Measurements from ENCODE around the gene CIDEB. TPM values are rescaled to one million over a fixed set of nuclear protein-coding genes. Genes with fewer than 3 reads are reported as not detected.
A peak's percentile ranks its signal among the peaks of the same experiment; 100 is the strongest.

Gene CIDEB
- polyA plus RNA-seq, 1 experiment = 0.48 TPM

DNA sequence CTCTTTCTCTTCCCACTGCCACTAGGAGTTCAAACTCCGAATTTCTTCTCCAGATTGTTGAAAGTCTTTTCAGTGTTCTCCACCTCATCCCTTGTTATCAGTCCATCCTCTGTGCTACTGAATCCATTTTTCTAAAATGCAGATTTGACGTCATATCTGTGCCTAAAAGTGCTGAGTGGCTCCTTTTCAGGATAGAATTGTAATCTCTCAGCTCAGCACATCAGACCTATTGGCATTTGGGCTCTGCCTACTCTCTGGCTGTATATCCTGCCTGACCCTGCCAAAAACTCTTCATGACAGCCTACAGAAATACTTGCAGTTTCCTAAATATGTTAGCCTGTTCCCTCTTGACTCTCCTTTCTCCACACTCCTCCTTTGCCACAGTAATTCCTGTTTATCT, 35.3 kb downstream of the CIDEB start:
- DNase-seq (ENCODE audit: low read depth, low spot score) = no peak
- Histone ChIP-seq H3K4me3 (ENCODE audit: low read depth, low read length) (no peak overlapping the region), H3K27ac (ENCODE audit: low read depth, low read length) (no peak overlapping the region), H3K27me3 (ENCODE audit: control insufficient read depth, insufficient read depth, low read length) (no peaks in the 10 kb centered on the region), H3K9me3 (ENCODE audit: control insufficient read depth, insufficient read depth, low read length) (no peaks in the 10 kb centered on the region)
- CTCF ChIA-PET = interaction anchor here (0.6 to 3.0 kb wide), 6 partner anchors 15 to 159 kb away, joined by 3 to 19 read pairs (median 8); partner anchors contain the start of gene TINF2
- TF ChIP-seq, protein P1, sequence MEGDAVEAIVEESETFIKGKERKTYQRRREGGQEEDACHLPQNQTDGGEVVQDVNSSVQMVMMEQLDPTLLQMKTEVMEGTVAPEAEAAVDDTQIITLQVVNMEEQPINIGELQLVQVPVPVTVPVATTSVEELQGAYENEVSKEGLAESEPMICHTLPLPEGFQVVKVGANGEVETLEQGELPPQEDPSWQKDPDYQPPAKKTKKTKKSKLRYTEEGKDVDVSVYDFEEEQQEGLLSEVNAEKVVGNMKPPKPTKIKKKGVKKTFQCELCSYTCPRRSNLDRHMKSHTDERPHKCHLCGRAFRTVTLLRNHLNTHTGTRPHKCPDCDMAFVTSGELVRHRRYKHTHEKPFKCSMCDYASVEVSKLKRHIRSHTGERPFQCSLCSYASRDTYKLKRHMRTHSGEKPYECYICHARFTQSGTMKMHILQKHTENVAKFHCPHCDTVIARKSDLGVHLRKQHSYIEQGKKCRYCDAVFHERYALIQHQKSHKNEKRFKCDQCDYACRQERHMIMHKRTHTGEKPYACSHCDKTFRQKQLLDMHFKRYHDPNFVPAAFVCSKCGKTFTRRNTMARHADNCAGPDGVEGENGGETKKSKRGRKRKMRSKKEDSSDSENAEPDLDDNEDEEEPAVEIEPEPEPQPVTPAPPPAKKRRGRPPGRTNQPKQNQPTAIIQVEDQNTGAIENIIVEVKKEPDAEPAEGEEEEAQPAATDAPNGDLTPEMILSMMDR (IDR thresholded peaks at IDR 0.05; ENCODE audit: low read depth, low read length) = no peak
- POLR2A ChIA-PET = interaction anchor here (1.0 kb wide), 1 partner anchor 77 kb away, joined by 3 read pairs; the partner anchor contains the start of gene TM9SF1

DNA sequence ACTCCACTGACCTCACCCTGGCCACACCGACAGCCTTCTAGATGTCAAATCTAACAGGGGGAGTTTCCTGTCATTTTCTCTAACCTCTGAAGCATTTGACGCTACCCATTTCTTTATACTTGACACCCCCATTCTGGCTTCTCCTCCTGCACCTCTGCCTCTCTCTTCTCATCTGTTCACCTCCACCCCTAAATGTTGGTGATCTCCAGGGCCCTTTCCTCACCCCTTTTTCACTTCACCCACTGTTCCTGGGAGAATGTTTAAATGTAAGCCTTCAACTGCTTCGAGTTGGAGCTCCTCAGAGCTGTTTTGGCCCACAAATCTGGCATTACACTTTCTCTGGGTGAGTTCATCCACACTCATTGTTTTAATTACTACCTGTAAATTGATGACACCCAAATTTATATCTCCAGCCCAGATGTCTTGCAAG, 35.9 kb downstream of the CIDEB start:
- Histone ChIP-seq H3K27ac (ENCODE audit: low read depth, low read length) (no peak overlapping the region), H3K4me3 (ENCODE audit: low read depth, low read length) (peak overlapping the region; percentile 88), H3K9me3 (ENCODE audit: control insufficient read depth, insufficient read depth, low read length) (no peaks in the 10 kb centered on the region), H3K27me3 (ENCODE audit: control insufficient read depth, insufficient read depth, low read length) (no peaks in the 10 kb centered on the region)
- ChIA-PET POLR2A (interaction anchor here (0.5 to 3.6 kb wide), 11 partner anchors 12 to 1269 kb away, joined by 3 to 50 read pairs (median 4); partner anchors contain the start of genes CHMP4A, CIDEB, DHRS1 and MDP1), CTCF (interaction anchor here (0.6 to 3.0 kb wide), 10 partner anchors 9 to 164 kb away, joined by 3 to 19 read pairs (median 4); partner anchors contain the start of genes CIDEB and TINF2)
- TF ChIP-seq, protein P1 (IDR thresholded peaks at IDR 0.05; ENCODE audit: low read depth, low read length) = no peak
- DNase-seq (ENCODE audit: low read depth, low spot score) = no peak

DNA sequence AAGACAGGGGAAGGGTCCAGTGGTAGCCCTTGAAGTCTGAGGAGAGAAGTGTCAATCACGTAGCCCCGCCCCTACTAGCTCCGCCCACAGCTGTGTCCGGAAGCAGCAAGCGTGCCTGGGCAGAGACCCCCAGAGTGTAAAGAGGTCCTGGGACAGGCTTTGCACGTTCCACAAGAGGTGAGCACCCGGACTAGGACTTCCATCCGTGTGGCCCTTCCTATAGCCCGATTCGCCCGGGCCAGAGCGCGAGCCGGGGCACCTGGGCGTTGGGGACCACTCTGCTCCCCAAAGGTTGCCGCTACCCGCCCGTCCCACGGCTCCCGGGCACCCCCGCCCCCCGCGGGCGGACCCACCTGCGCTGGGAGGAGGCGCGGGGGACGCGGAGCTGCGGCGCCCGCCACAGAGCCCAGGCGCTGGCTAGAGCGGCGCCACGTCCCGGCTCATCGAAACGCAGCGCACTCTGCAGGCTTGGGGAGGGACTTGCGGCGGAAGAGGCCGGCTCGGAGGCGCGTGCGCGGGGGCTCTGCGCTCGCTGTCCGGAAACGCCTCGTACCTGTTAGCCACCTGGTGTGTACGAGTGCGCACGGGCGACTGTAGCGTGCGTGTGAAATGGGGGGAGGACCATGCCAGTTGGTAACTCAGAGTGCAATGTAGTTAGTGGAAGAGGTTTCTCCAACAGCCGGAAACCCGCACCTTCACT, 36.5 kb downstream of the CIDEB start, which contains the start of gene RABGGTA:
TSS of gene RABGGTA (minus strand) at position 464 of the 700 bp plus-strand sequence. CDS start 482 bp downstream, outside the sequence.
- Histone ChIP-seq H3K4me3 (ENCODE audit: low read depth, low read length) (peak within 1 kb of the TSS; percentile 88), H3K27ac (ENCODE audit: low read depth, low read length) (peak within 1 kb of the TSS; percentile 87), H3K9me3 (ENCODE audit: control insufficient read depth, insufficient read depth, low read length) (no peaks in the 10 kb centered on the region), H3K27me3 (ENCODE audit: control insufficient read depth, insufficient read depth, low read length) (no peaks in the 10 kb centered on the region)
- POLR2A ChIA-PET = interaction anchor here (0.5 to 3.6 kb wide), 15 partner anchors 10 to 1269 kb away, joined by 3 to 50 read pairs (median 4); partner anchors contain the start of genes CHMP4A, CIDEB, DCAF11 and DHRS1
- TF ChIP-seq, protein P1 (IDR thresholded peaks at IDR 0.05; ENCODE audit: low read depth, low read length) = peak; percentile 67
- DNase-seq (ENCODE audit: low read depth, low spot score) = peak; percentile 66
- CTCF ChIA-PET = interaction anchor here (0.6 to 3.0 kb wide), 10 partner anchors 9 to 165 kb away, joined by 3 to 19 read pairs (median 4); partner anchors contain the start of genes CIDEB and TINF2

DNA sequence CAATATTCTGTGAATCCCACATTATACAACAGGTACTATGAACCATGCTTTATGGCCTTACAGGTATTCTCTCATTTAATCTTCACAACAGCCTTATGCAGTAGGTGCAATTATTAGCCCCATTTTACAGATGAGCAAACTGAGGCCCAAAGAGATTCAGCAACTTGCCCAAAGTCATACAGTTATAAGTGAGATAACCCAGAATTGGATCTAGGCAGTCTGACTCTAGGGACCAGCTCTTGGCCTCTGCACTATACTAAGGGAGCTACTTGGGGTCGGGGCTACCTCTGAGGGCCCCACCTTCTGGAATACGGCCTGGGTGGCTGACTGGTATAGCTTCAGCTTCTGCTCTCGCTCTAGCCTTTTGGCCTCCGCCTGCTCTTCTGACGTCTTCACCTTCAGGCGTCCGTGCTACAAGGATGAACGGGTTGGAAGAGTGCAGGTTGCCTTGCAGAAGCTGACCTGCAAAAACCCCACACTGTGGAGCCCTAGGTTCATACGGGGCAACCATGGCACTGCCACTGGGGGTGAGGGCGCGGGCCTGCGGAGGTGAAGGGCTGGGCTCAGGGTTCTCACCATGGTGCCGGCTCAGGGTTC, 37.1 kb downstream of the CIDEB start:
- Histone ChIP-seq H3K9me3 (ENCODE audit: control insufficient read depth, insufficient read depth, low read length) (no peaks in the 10 kb centered on the region), H3K27me3 (ENCODE audit: control insufficient read depth, insufficient read depth, low read length) (no peaks in the 10 kb centered on the region), H3K27ac (ENCODE audit: low read depth, low read length) (peak overlapping the region; percentile 87), H3K4me3 (ENCODE audit: low read depth, low read length) (peak overlapping the region; percentile 88)
- CTCF ChIA-PET = interaction anchor here (0.6 to 3.0 kb wide), 5 partner anchors 27 to 66 kb away, joined by 3 to 19 read pairs (median 6); partner anchors contain the start of gene TINF2
- TF ChIP-seq, protein P1 (IDR thresholded peaks at IDR 0.05; ENCODE audit: low read depth, low read length) = no peak
- DNase-seq (ENCODE audit: low read depth, low spot score) = no peak
- POLR2A ChIA-PET = interaction anchor here (0.8 to 3.6 kb wide), 9 partner anchors 9 to 161 kb away, joined by 3 to 50 read pairs (median 8); partner anchors contain the start of genes CHMP4A, CIDEB, DCAF11 and DHRS1
